Endothelial cell of umbilical vein (primary cell): Measurements from ENCODE around the gene UTS2B. TPM values are rescaled to one million over a fixed set of nuclear protein-coding genes. Genes with fewer than 3 reads are reported as not detected.

Experiments
- BruUV-seq: library from RNA; stranded (reverse); fragments of 400-500 nt; replicated peaks from 2 replicates; lab custom pipeline; 2021; lab: Mats Ljungman, UMichigan
- CTCF ChIA-PET: fragments of 300-600, 350-600 bp; sonication (Branson Sonifier 250); formaldehyde crosslinking; loops from one replicate; lab custom pipeline; 2021; ENCODE audit warnings: antibody characterized with exemption, inconsistent platforms; lab: Charles Lee
- POLR2A ChIA-PET: fragments of 300-600, 350-600 bp; sonication (Branson Sonifier 250); formaldehyde crosslinking; loops from one replicate; lab custom pipeline; 2021; ENCODE audit warnings: antibody characterized with exemption, inconsistent platforms; lab: Charles Lee
- DNase-seq: peaks from one replicate; pipeline ENCODE4 v3.0.0-alpha.2; 2011; ENCODE audit warnings: low read depth, low spot score
- FAIRE-seq: peaks from 2 replicates; lab custom pipeline; 2011; peaks lifted over from hg19 to GRCh38; lab: Jason Lieb, UNC
- H2AFZ ChIP-seq: 2 replicates; pipeline ENCODE4 v1.6.0; 2012; ENCODE audit warnings: low read depth, low read length, control low read depth, inconsistent platforms
- H3K27ac ChIP-seq: 2 replicates; pipeline ENCODE4 v1.5.1; 2011; ENCODE audit warnings: low read depth, mild to moderate bottlenecking, control low read depth, low read length, moderate library complexity; ENCODE audit not compliant: insufficient read depth
- H3K27me3 ChIP-seq, 2 experiments: 2 replicates each; pipeline versions ENCODE4 v1.6.0 to v1.6.1; 2011; ENCODE audit warnings: low read length in 2 of 2, mixed read lengths in 1 of 2; ENCODE audit not compliant: control insufficient read depth in 2 of 2, insufficient read depth in 2 of 2
- H3K36me3 ChIP-seq, 2 experiments: 2 replicates in 1 of 2; 3 replicates in 1 of 2; pipeline ENCODE4 v1.5.1; 2011; ENCODE audit warnings: low read length in 2 of 2, mild to moderate bottlenecking in 1 of 2, moderate library complexity in 1 of 2; ENCODE audit not compliant: control insufficient read depth in 2 of 2, insufficient read depth in 2 of 2; ENCODE audit errors: extremely low read depth in 1 of 2
- H3K4me1 ChIP-seq: 3 replicates; pipeline ENCODE4 v1.5.1; 2011; ENCODE audit warnings: mild to moderate bottlenecking, low read length; ENCODE audit not compliant: control insufficient read depth, insufficient read depth; ENCODE audit errors: extremely low read depth
- H3K4me2 ChIP-seq: 2 replicates; pipeline ENCODE4 v1.6.1; 2011; ENCODE audit warnings: low read length, control low read depth, mixed read lengths; ENCODE audit not compliant: insufficient read depth
- H3K4me3 ChIP-seq, 3 experiments: fragments of 200-600 bp in 1 of 3; sonication (generic), shearing (Covaris generic) in 1 of 3; replicated peaks in 1 of 3; 2 replicates each; pipeline ENCODE4 v1.5.1; 2011 to 2016; ENCODE audit warnings: control low read depth in 3 of 3, low read length in 3 of 3, mild to moderate bottlenecking in 2 of 3, inconsistent platforms in 1 of 3, low read depth in 1 of 3, moderate library complexity in 1 of 3; ENCODE audit not compliant: insufficient read depth in 1 of 3
- H3K79me2 ChIP-seq: 2 replicates; pipeline ENCODE4 v1.6.0; 2012; ENCODE audit warnings: low read length, inconsistent platforms; ENCODE audit not compliant: control insufficient read depth, insufficient read depth
- H3K9ac ChIP-seq: replicated peaks from 2 replicates; pipeline ENCODE3; 2011; ENCODE audit warnings: low read length, control low read depth; ENCODE audit not compliant: insufficient read depth; ENCODE audit errors: extremely low read depth
- H3K9me1 ChIP-seq: replicated peaks from 3 replicates; pipeline ENCODE4 v1.6.0; 2011; ENCODE audit warnings: mild to moderate bottlenecking, low read length; ENCODE audit not compliant: control insufficient read depth, insufficient read depth; ENCODE audit errors: extremely low read depth
- H3K9me3 ChIP-seq: replicated peaks from 2 replicates; pipeline ENCODE4 v1.5.1; 2012; ENCODE audit warnings: low read length, inconsistent platforms; ENCODE audit not compliant: control insufficient read depth, insufficient read depth
- H4K20me1 ChIP-seq: replicated peaks from 2 replicates; pipeline ENCODE3; 2011; ENCODE audit warnings: mild to moderate bottlenecking, low read length; ENCODE audit not compliant: control insufficient read depth, insufficient read depth; ENCODE audit errors: extremely low read depth
- CTCF ChIP-seq, 2 donors: IDR thresholded peaks; 1 replicate in 1 of 2; 2 replicates in 1 of 2; pipeline ENCODE4 v1.5.1; 2011; ENCODE audit warnings: low read length in 2 of 2, mild to moderate bottlenecking in 2 of 2, moderate library complexity in 2 of 2, control low read depth in 1 of 2, inconsistent platforms in 1 of 2, low read depth in 1 of 2; ENCODE audit not compliant: insufficient read depth in 1 of 2; ENCODE audit errors: extremely low read depth in 1 of 2
- EZH2 ChIP-seq: IDR thresholded peaks from 2 replicates; pipeline ENCODE4 v1.6.1; 2012; ENCODE audit warnings: borderline replicate concordance, low read depth, mild to moderate bottlenecking, moderate library complexity, low read length, inconsistent platforms; ENCODE audit not compliant: severe bottlenecking
- FOS ChIP-seq: IDR thresholded peaks from 2 replicates; pipeline ENCODE4 v1.6.1; 2011; ENCODE audit warnings: mild to moderate bottlenecking, low read length, moderate library complexity, borderline replicate concordance; ENCODE audit not compliant: insufficient read depth
- GATA2 ChIP-seq: IDR thresholded peaks from 2 replicates; pipeline ENCODE4 v1.7.0; 2011; ENCODE audit warnings: low read depth, mild to moderate bottlenecking, moderate library complexity, mixed read lengths, low read length; ENCODE audit not compliant: insufficient read length, insufficient read depth
- JUN ChIP-seq: IDR thresholded peaks from 2 replicates; pipeline ENCODE4 v1.6.1; 2011; ENCODE audit warnings: borderline replicate concordance, low read depth; ENCODE audit not compliant: insufficient read length, insufficient read depth
- MAX ChIP-seq: IDR thresholded peaks from 2 replicates; pipeline ENCODE4 v1.6.1; 2011; ENCODE audit not compliant: insufficient read depth, insufficient read length
- MYC ChIP-seq: IDR thresholded peaks from one replicate; pipeline ENCODE4 v1.6.1; 2011; ENCODE audit warnings: mild to moderate bottlenecking, low read depth, low read length
- POLR2A ChIP-seq: IDR thresholded peaks from 2 replicates; pipeline ENCODE4 v1.6.1; 2012; ENCODE audit warnings: low read depth, mild to moderate bottlenecking, control low read depth, low read length
- POLR2AphosphoS5 ChIP-seq: IDR thresholded peaks from 2 replicates; pipeline ENCODE4 v1.6.1; 2012; ENCODE audit warnings: low read depth, mild to moderate bottlenecking, control low read depth, low read length, moderate library complexity; ENCODE audit not compliant: insufficient read depth
- dilution Hi-C: fragments of 300-500 bp; cut with MboI; formaldehyde crosslinking; loops from one replicate; pipeline ENCODE4 v1.15.0; 2019; ENCODE audit warnings: low sequenced_read_pairs; ENCODE audit not compliant: extremely low pct_ligation_motif_present
- intact Hi-C: fragments of 100-400 bp; cut with micrococcal nuclease; formaldehyde crosslinking; loops from one replicate; pipeline ENCODE4 v1.10.0; 2022
- polyA plus RNA-seq, 4 experiments: library from polyadenylated mRNA; depleted of rRNA in 3 of 4; stranded (reverse) in 3 of 4; unstranded in 1 of 4; fragments of >200 nt; gene quantifications; 2 replicates each; pipeline versions ENCODE4 v1.2.1 to v1.2.3, GENCODE V29; 2011 to 2012; ENCODE audit warnings: missing spikeins in 1 of 4
- total RNA-seq: library from RNA; stranded (reverse); gene quantifications from 2 replicates; pipeline ENCODE4 v1.2.3, GENCODE V29; 2021

Gene UTS2B
- total and polyA plus RNA-seq, 2 donors (not counting 3 experiments of a cell fraction or from before 2014, with no cell fraction given) = 0.21 to 1.1 TPM

- Histone ChIP-seq H3K79me2 (peaks cover 62% of the 10 kb centered on the region), H4K20me1 (no peaks in the 10 kb centered on the region), H3K4me3 (no peak overlapping the region), H3K4me1 (peaks cover 49% of the 10 kb centered on the region), H3K27me3 (no peaks in the 10 kb centered on the region), H3K9me1 (no peaks in the 10 kb centered on the region), H2AFZ (no peak overlapping the region), H3K9ac (no peak overlapping the region), H3K36me3 (peaks cover 12 to 35% of the 10 kb centered on the region in 2 experiments), H3K4me2 (no peak overlapping the region), H3K27ac (no peak overlapping the region), H3K9me3 (no peaks in the 10 kb centered on the region)
- ChIA-PET CTCF (no interaction called here), POLR2A (no interaction called here)
- no peak for FAIRE-seq
- no TSS peak for BruUV-seq
- TF ChIP-seq MYC (no peak), EZH2 (no peak), CTCF (IDR thresholded peaks at IDR 0.05; ENCODE audit: extremely low read depth in 1 of 2, insufficient read depth in 1 of 2, low read depth in 1 of 2, low read length in 2 of 2) (no peak), POLR2A (no peak), JUN (no peak), GATA2 (no peak), FOS (no peak), POLR2AphosphoS5 (no peak), MAX (no peak)
- DNase-seq = no peak
- dilution Hi-C loops (no loop called here), intact Hi-C loops (no loop called here)
These were observed 32.3 kb upstream of the UTS2B start for GRCh38 chr3:191362524-191363090.
